Ammon's horn (tissue), 1 donor: ENCODE results near the gene UFD1.
A peak's percentile ranks its signal among the peaks of the same experiment; 100 is the strongest.

Experiments used
- DNase-seq: peaks from one replicate; pipeline ENCODE4 v3.0.0-alpha.2; 2016; ENCODE audit warnings: low spot score

Gene UFD1

GRCh38 chr22:19424186-19424500 is 54.9 kb downstream of the UFD1 start:
- DNase-seq: no peak

- DNase-seq: no peak
Measured at GRCh38 chr22:19422440-19423301, 56.3 kb downstream of the UFD1 start.

GRCh38 chr22:19420321-19420720 is 58.7 kb downstream of the UFD1 start:
- DNase-seq: no peak

- DNase-seq: no peak
Measured at GRCh38 chr22:19419464-19420178, 59.4 kb downstream of the UFD1 start.

GRCh38 chr22:19419086-19419463 is 59.9 kb downstream of the UFD1 start:
- no peak for DNase-seq

GRCh38 chr22:19412923-19413322 is 66.1 kb downstream of the UFD1 start:
- no peak for DNase-seq

GRCh38 chr22:19412478-19412877 is 66.5 kb downstream of the UFD1 start:
- peak; percentile 27 for DNase-seq

- no peak for DNase-seq
Measured at GRCh38 chr22:19411690-19412045, 67.3 kb downstream of the UFD1 start.

- DNase-seq: peak; percentile 67
Measured at GRCh38 chr22:19410941-19411689, 67.9 kb downstream of the UFD1 start.

- no peak for DNase-seq
Measured at GRCh38 chr22:19407649-19408606, 71.1 kb downstream of the UFD1 start.

- no peak for DNase-seq
Measured at GRCh38 chr22:19406846-19407245, 72.1 kb downstream of the UFD1 start.

- no peak for DNase-seq
Measured at GRCh38 chr22:19406281-19406811, 72.6 kb downstream of the UFD1 start.

GRCh38 chr22:19405652-19406051 is 73.3 kb downstream of the UFD1 start:
- no peak for DNase-seq

- DNase-seq: no peak
Measured at GRCh38 chr22:19405133-19405532, 73.9 kb downstream of the UFD1 start.

GRCh38 chr22:19404676-19405075 is 74.3 kb downstream of the UFD1 start:
- DNase-seq: no peak

- no peak for DNase-seq
Measured at GRCh38 chr22:19402642-19403191, 76.3 kb downstream of the UFD1 start.

- DNase-seq: no peak
Measured at GRCh38 chr22:19401483-19401882, 77.5 kb downstream of the UFD1 start.

- DNase-seq: no peak
Measured at GRCh38 chr22:19400881-19401280, 78.1 kb downstream of the UFD1 start.
